GM12892 (cell line): Measurements from ENCODE around the gene KBTBD7.
"Not testable (repeated sequence)": the region's sequence is repeated elsewhere in the genome, so short reads cannot be mapped to it uniquely, and the experiment has no call there.

Experiments
- DNase-seq: peaks from one replicate; pipeline ENCODE4 v3.0.0; 2011; ENCODE audit not compliant: insufficient read length
- FAIRE-seq: peaks from 2 replicates; lab custom pipeline; 2011; peaks lifted over from hg19 to GRCh38; lab: Jason Lieb, UNC
- POLR2A ChIP-seq: IDR thresholded peaks from 2 replicates; pipeline ENCODE4 v1.6.1; 2011; ENCODE audit warnings: low read depth, low read length, control low read depth
- POLR2AphosphoS5 ChIP-seq: IDR thresholded peaks from 2 replicates; pipeline ENCODE4 v1.6.1; 2011; ENCODE audit warnings: low read depth, low read length, control low read depth
- TAF1 ChIP-seq: IDR thresholded peaks from 2 replicates; pipeline ENCODE4 v1.6.1; 2011; ENCODE audit warnings: low read depth, mild to moderate bottlenecking, control low read depth, low read length, borderline replicate concordance

KBTBD7 gene

GRCh38 chr13:41188584-41188983 is 5.8 kb downstream of the KBTBD7 start:
- DNase-seq (no peak), FAIRE-seq (no peak)
- TF ChIP-seq POLR2AphosphoS5 (no peak), TAF1 (no peak), POLR2A (no peak)

- FAIRE-seq (no peak), DNase-seq (no peak)
- TF ChIP-seq TAF1 (no peak), POLR2A (no peak), POLR2AphosphoS5 (no peak)
Observed at GRCh38 chr13:41186481-41186880, 7.9 kb downstream of the KBTBD7 start.

- FAIRE-seq, result no peak
- TF ChIP-seq POLR2A (no peak), POLR2AphosphoS5 (no peak), TAF1 (no peak)
- no peak for DNase-seq
Observed at GRCh38 chr13:41182231-41182630, 12.1 kb downstream of the KBTBD7 start.

- FAIRE-seq, result peak; percentile 62
- no peak for TF ChIP-seq TAF1
- TF ChIP-seq POLR2A, result no peak
- TF ChIP-seq POLR2AphosphoS5, result no peak
- DNase-seq, result no peak
Observed at GRCh38 chr13:41179593-41180250, 14.6 kb downstream of the KBTBD7 start.

- TF ChIP-seq POLR2AphosphoS5, result no peak
- TF ChIP-seq POLR2A, result no peak
- TF ChIP-seq TAF1, result no peak
- DNase-seq, result no peak
Observed at GRCh38 chr13:41178040-41178439, 16.3 kb downstream of the KBTBD7 start.

GRCh38 chr13:41177616-41178015 is 16.8 kb downstream of the KBTBD7 start:
- DNase-seq (no peak), FAIRE-seq (no peak)
- no peak for TF ChIP-seq POLR2AphosphoS5

More at GRCh38 chr13:41178040-41178439, 16.3 kb downstream of the KBTBD7 start:
- FAIRE-seq, result no peak

- not testable (repeated sequence) for FAIRE-seq
Observed at GRCh38 chr13:41175576-41175975, 18.8 kb downstream of the KBTBD7 start.

GRCh38 chr13:41162151-41162550 is 32.2 kb downstream of the KBTBD7 start:
- no peak for DNase-seq
- FAIRE-seq, result no peak
- TF ChIP-seq POLR2AphosphoS5 (no peak), TAF1 (no peak), POLR2A (no peak)

More at GRCh38 chr13:41175576-41175975, 18.8 kb downstream of the KBTBD7 start:
- not testable (repeated sequence) for DNase-seq

GRCh38 chr13:41159174-41159573 is 35.2 kb downstream of the KBTBD7 start:
- FAIRE-seq (no peak), DNase-seq (no peak)
- TF ChIP-seq POLR2A (no peak), TAF1 (no peak), POLR2AphosphoS5 (no peak)

- FAIRE-seq, result no peak
- DNase-seq, result no peak
- TF ChIP-seq POLR2A, result no peak
- no peak for TF ChIP-seq TAF1
- TF ChIP-seq POLR2AphosphoS5, result no peak
Observed at GRCh38 chr13:41157048-41157717, 37.2 kb downstream of the KBTBD7 start.

- FAIRE-seq, result no peak
- no peak for DNase-seq
- TF ChIP-seq TAF1 (no peak), POLR2A (no peak), POLR2AphosphoS5 (no peak)
Observed at GRCh38 chr13:41156620-41157019, 37.7 kb downstream of the KBTBD7 start.

- DNase-seq, result no peak
- TF ChIP-seq TAF1 (no peak), POLR2A (no peak), POLR2AphosphoS5 (no peak)
- FAIRE-seq, result no peak
Observed at GRCh38 chr13:41154042-41154441, 40.3 kb downstream of the KBTBD7 start.
